GM18867 (cell line): ENCODE results near the gene PIM1.
"Not testable (repeated sequence)": the region's sequence is repeated elsewhere in the genome, so short reads cannot be mapped to it uniquely, and the experiment has no call there.

Source experiments
- ATAC-seq: cut with Tn5 transposase; IDR thresholded peaks from one replicate; pipeline ENCODE4 v1.9.1; 2021; ENCODE audit warnings: mild to moderate bottlenecking, moderate library complexity; ENCODE audit not compliant: unreplicated experiment

Gene PIM1

GRCh38 chr6:37185949-37186720, 16.2 kb downstream of the PIM1 start:
- ATAC-seq: not testable (repeated sequence)

- ATAC-seq: no peak
Measured at GRCh38 chr6:37187321-37188022, 17.5 kb downstream of the PIM1 start.

GRCh38 chr6:37188962-37189510, 19.1 kb downstream of the PIM1 start:
- no peak for ATAC-seq

GRCh38 chr6:37190159-37190535, 20.2 kb downstream of the PIM1 start:
- no peak for ATAC-seq

GRCh38 chr6:37192666-37193065, 22.7 kb downstream of the PIM1 start:
- no peak for ATAC-seq

GRCh38 chr6:37194886-37195285, 24.9 kb downstream of the PIM1 start:
- ATAC-seq: not testable (repeated sequence)

- not testable (repeated sequence) for ATAC-seq
Measured at GRCh38 chr6:37196451-37196850, 26.5 kb downstream of the PIM1 start.

- ATAC-seq: no peak
Measured at GRCh38 chr6:37200085-37200484, 30.1 kb downstream of the PIM1 start.

- no peak for ATAC-seq
Measured at GRCh38 chr6:37201726-37202125, 31.8 kb downstream of the PIM1 start.

GRCh38 chr6:37202788-37203491, 33.0 kb downstream of the PIM1 start:
- no peak for ATAC-seq

- ATAC-seq: no peak
Measured at GRCh38 chr6:37204014-37204751, 34.2 kb downstream of the PIM1 start.

GRCh38 chr6:37205175-37205996, 35.4 kb downstream of the PIM1 start:
- no peak for ATAC-seq

GRCh38 chr6:37205997-37206340, 36.0 kb downstream of the PIM1 start:
- no peak for ATAC-seq

GRCh38 chr6:37206622-37207021, 36.7 kb downstream of the PIM1 start:
- no peak for ATAC-seq

- peak; percentile 73 for ATAC-seq
Measured at GRCh38 chr6:37207903-37208456, 38.0 kb downstream of the PIM1 start.

- ATAC-seq: no peak
Measured at GRCh38 chr6:37208793-37209192, 38.8 kb downstream of the PIM1 start.

GRCh38 chr6:37209461-37210205, 39.7 kb downstream of the PIM1 start:
- no peak for ATAC-seq

GRCh38 chr6:37210313-37210968, 40.5 kb downstream of the PIM1 start:
- ATAC-seq: peak; percentile 54
